ENCODE results near the gene UMODL1. TPM values are rescaled to one million over a fixed set of nuclear protein-coding genes. Genes with fewer than 3 reads are reported as not detected.

UMODL1 gene
- total and polyA plus RNA-seq, 2 donors (not counting 3 experiments of a cell fraction or from before 2014, with no cell fraction given): not detected

GRCh38 chr21:42109873-42110525, 38.9 kb downstream of the UMODL1 start:
- Histone ChIP-seq H3K27me3 (ENCODE audit: control insufficient read depth in 2 of 2, insufficient read depth in 2 of 2, low read length in 2 of 2) (peaks cover 3 to 10% of the 10 kb centered on the region in 2 experiments), H4K20me1 (replicated peaks; ENCODE audit: control insufficient read depth, extremely low read depth, insufficient read depth, low read length) (no peaks in the 10 kb centered on the region), H3K4me1 (ENCODE audit: control insufficient read depth, extremely low read depth, insufficient read depth, low read length) (no peaks in the 10 kb centered on the region), H3K27ac (ENCODE audit: insufficient read depth, low read depth, low read length) (no peak overlapping the region), H3K9me3 (replicated peaks; ENCODE audit: control insufficient read depth, insufficient read depth, low read length) (no peaks in the 10 kb centered on the region), H2AFZ (ENCODE audit: low read depth, low read length) (no peak overlapping the region), H3K36me3 (ENCODE audit: control insufficient read depth in 2 of 2, extremely low read depth in 1 of 2, insufficient read depth in 2 of 2, low read length in 2 of 2) (no peaks in the 10 kb centered on the region), H3K4me3 (replicated peaks in 1 of 3; ENCODE audit: insufficient read depth in 1 of 3, low read depth in 1 of 3, low read length in 3 of 3) (no peak overlapping the region), H3K9ac (replicated peaks; ENCODE audit: extremely low read depth, insufficient read depth, low read length) (no peak overlapping the region), H3K9me1 (replicated peaks; ENCODE audit: control insufficient read depth, extremely low read depth, insufficient read depth, low read length) (no peaks in the 10 kb centered on the region), H3K4me2 (ENCODE audit: insufficient read depth, low read length) (no peak overlapping the region), H3K79me2 (ENCODE audit: control insufficient read depth, insufficient read depth, low read length) (no peaks in the 10 kb centered on the region)
- dilution Hi-C loops (cut with MboI; ENCODE audit: extremely low pct_ligation_motif_present, low sequenced_read_pairs): no loop called here
- no peak for TF ChIP-seq JUN (IDR thresholded peaks at IDR 0.05; ENCODE audit: borderline replicate concordance, insufficient read depth, insufficient read length, low read depth)
- no peak for TF ChIP-seq MYC (IDR thresholded peaks at IDR 0.05; ENCODE audit: low read depth, low read length)
- no peak for TF ChIP-seq POLR2AphosphoS5 (IDR thresholded peaks at IDR 0.05; ENCODE audit: insufficient read depth, low read depth, low read length)
- TF ChIP-seq POLR2A (IDR thresholded peaks at IDR 0.05; ENCODE audit: low read depth, low read length): no peak
- TF ChIP-seq MAX (IDR thresholded peaks at IDR 0.05; ENCODE audit: insufficient read depth, insufficient read length): no peak
- no peak for TF ChIP-seq GATA2 (IDR thresholded peaks at IDR 0.05; ENCODE audit: insufficient read depth, insufficient read length, low read depth, low read length)
- no peak for TF ChIP-seq FOS (IDR thresholded peaks at IDR 0.05; ENCODE audit: borderline replicate concordance, insufficient read depth, low read length)
- no peak for TF ChIP-seq CTCF (IDR thresholded peaks at IDR 0.05; ENCODE audit: extremely low read depth in 1 of 2, insufficient read depth in 1 of 2, low read depth in 1 of 2, low read length in 2 of 2)
- TF ChIP-seq EZH2 (IDR thresholded peaks at IDR 0.05; ENCODE audit: borderline replicate concordance, low read depth, low read length, severe bottlenecking): no peak
- intact Hi-C loops (cut with micrococcal nuclease): loop anchor here (2.0 kb wide), 1 partner anchor 101 kb away; no protein-coding TSS in a partner anchor
- ChIA-PET POLR2A (no interaction called here), CTCF (interaction anchor here (1.2 to 1.3 kb wide), 3 partner anchors 177 to 293 kb away, joined by 3 to 8 read pairs (median 5); no protein-coding TSS in a partner anchor)
- BruUV-seq (replicated peaks): no TSS peak
- DNase-seq (ENCODE audit: low read depth, low spot score) (no peak), FAIRE-seq (no peak)

Measured in endothelial cell of umbilical vein (primary cell).